Right forelimb (tissue), 1 donor: ENCODE data around the gene OR4N5.
"Not testable (repeated sequence)": the region's sequence is repeated elsewhere in the genome, so short reads cannot be mapped to it uniquely, and the experiment has no call there.

ENCODE experiments used
- DNase-seq: peaks from one replicate; pipeline ENCODE4 v3.0.0-alpha.2; 2018

Gene OR4N5

GRCh38 chr14:20138520-20138919 is at the start of gene OR4N5:
TSS of gene OR4N5 (plus strand) at chr14:20138820. CDS start at chr14:20143736, 4,916 bp downstream.
- DNase-seq = no peak

GRCh38 chr14:20092050-20092449 is 46.6 kb upstream of the OR4N5 start:
- no peak for DNase-seq

GRCh38 chr14:20093442-20093841 is 45.2 kb upstream of the OR4N5 start:
- no peak for DNase-seq

- not testable (repeated sequence) for DNase-seq
Measured at GRCh38 chr14:20098926-20099770, 39.5 kb upstream of the OR4N5 start.

- DNase-seq = no peak
Measured at GRCh38 chr14:20110438-20110837, 28.2 kb upstream of the OR4N5 start, which contains the start of gene OR4K17. TSS of gene OR4K17 (plus strand) at chr14:20110739. CDS start at chr14:20117500, 6,761 bp downstream.

- DNase-seq = no peak
Measured at GRCh38 chr14:20112321-20112720, 26.3 kb upstream of the OR4N5 start.

- no peak for DNase-seq
Measured at GRCh38 chr14:20116748-20117147, 21.9 kb upstream of the OR4N5 start.

GRCh38 chr14:20118795-20119194 is 19.8 kb upstream of the OR4N5 start:
- DNase-seq = no peak

- no peak for DNase-seq
Measured at GRCh38 chr14:20143911-20144310, 5.3 kb downstream of the OR4N5 start.

GRCh38 chr14:20144820-20145219 is 6.2 kb downstream of the OR4N5 start:
- DNase-seq = no peak

GRCh38 chr14:20164462-20164861 is 25.8 kb downstream of the OR4N5 start:
- no peak for DNase-seq

- DNase-seq = no peak
Measured at GRCh38 chr14:20167091-20167490, 28.5 kb downstream of the OR4N5 start.

- not testable (repeated sequence) for DNase-seq
Measured at GRCh38 chr14:20169852-20170251, 31.2 kb downstream of the OR4N5 start.

- not testable (repeated sequence) for DNase-seq
Measured at GRCh38 chr14:20174205-20174604, 35.6 kb downstream of the OR4N5 start.

GRCh38 chr14:20176330-20176729 is 37.7 kb downstream of the OR4N5 start:
- no peak for DNase-seq

GRCh38 chr14:20177433-20177974 is 38.9 kb downstream of the OR4N5 start:
- no peak for DNase-seq

- DNase-seq = no peak
Measured at GRCh38 chr14:20179218-20179617, 40.6 kb downstream of the OR4N5 start.

GRCh38 chr14:20179880-20180279 is 41.3 kb downstream of the OR4N5 start:
- DNase-seq = no peak

GRCh38 chr14:20180486-20180885 is 41.9 kb downstream of the OR4N5 start:
- DNase-seq = no peak

GRCh38 chr14:20184181-20184580 is 45.6 kb downstream of the OR4N5 start:
- DNase-seq = no peak

- DNase-seq = no peak
Measured at GRCh38 chr14:20190596-20190995, 52.0 kb downstream of the OR4N5 start, which contains the start of gene OR11G2. TSS of gene OR11G2 (plus strand) at chr14:20190896. CDS start at chr14:20197438, 6,542 bp downstream.

- DNase-seq = no peak
Measured at GRCh38 chr14:20191396-20191795, 52.8 kb downstream of the OR4N5 start.

GRCh38 chr14:20194101-20194500 is 55.5 kb downstream of the OR4N5 start:
- DNase-seq = no peak
